KOPT-K1 (cell line): ENCODE results near the gene SPSB2.
"Not testable (repeated sequence)": the region's sequence is repeated elsewhere in the genome, so short reads cannot be mapped to it uniquely, and the experiment has no call there.

ENCODE experiments used
- H3K27ac ChIP-seq: fragments of 200-600 bp; sonication (generic); 2 replicates; pipeline ENCODE4 v1.5.1; 2016; ENCODE audit warnings: antibody characterized with exemption, mild to moderate bottlenecking, low read depth, low read length; ENCODE audit not compliant: poor library complexity, severe bottlenecking
- H3K36me3 ChIP-seq: fragments of 200-600 bp; sonication (generic); 2 replicates; pipeline ENCODE4 v1.5.1; 2017; ENCODE audit warnings: antibody characterized with exemption, mild to moderate bottlenecking, low read length, moderate library complexity; ENCODE audit not compliant: insufficient read depth
- H3K9me3 ChIP-seq: fragments of 200-600 bp; sonication (generic); 2 replicates; pipeline ENCODE4 v1.5.1; 2017; ENCODE audit warnings: antibody characterized with exemption, low read length, mild to moderate bottlenecking; ENCODE audit not compliant: insufficient read depth, poor library complexity, severe bottlenecking

SPSB2 gene

GRCh38 chr12:6868211-6869048 is 4.7 kb downstream of the SPSB2 start:
- Histone ChIP-seq H3K27ac (peak overlapping the region; percentile 95), H3K36me3 (peaks cover 65% of the 10 kb centered on the region), H3K9me3 (no peaks in the 10 kb centered on the region)

GRCh38 chr12:6867413-6868210 is 5.5 kb downstream of the SPSB2 start, which contains the start of gene TPI1:
TSS of gene TPI1 (plus strand) at chr12:6867531. CDS start at chr12:6867567, 36 bp downstream.
- Histone ChIP-seq H3K9me3 (no peaks in the 10 kb centered on the region), H3K36me3 (peaks cover 73% of the 10 kb centered on the region), H3K27ac (peak within 1 kb of the TSS; percentile 95)

- Histone ChIP-seq H3K36me3 (peaks cover 77% of the 10 kb centered on the region), H3K9me3 (no peaks in the 10 kb centered on the region), H3K27ac (peak overlapping the region; percentile 95)
Measured at GRCh38 chr12:6866920-6867412, 6.1 kb downstream of the SPSB2 start.

GRCh38 chr12:6866163-6866919 is 6.8 kb downstream of the SPSB2 start:
- Histone ChIP-seq H3K27ac (no peak overlapping the region), H3K9me3 (no peaks in the 10 kb centered on the region), H3K36me3 (peaks cover 77% of the 10 kb centered on the region)

- H3K9me3 ChIP-seq, H3K27ac ChIP-seq: not testable (repeated sequence)
- H3K36me3 ChIP-seq, result peaks cover 77% of the 10 kb centered on the region
Measured at GRCh38 chr12:6865307-6865706, 7.8 kb downstream of the SPSB2 start.

- no peaks in the 10 kb centered on the region for H3K9me3 ChIP-seq
- no peak overlapping the region for H3K27ac ChIP-seq
- peaks cover 77% of the 10 kb centered on the region for H3K36me3 ChIP-seq
Measured at GRCh38 chr12:6863586-6864321, 9.3 kb downstream of the SPSB2 start.

- H3K36me3 ChIP-seq, result peaks cover 83% of the 10 kb centered on the region
- H3K27ac ChIP-seq, result no peak overlapping the region
- H3K9me3 ChIP-seq, result no peaks in the 10 kb centered on the region
Measured at GRCh38 chr12:6863033-6863432, 10.1 kb downstream of the SPSB2 start.

GRCh38 chr12:6861391-6861790 is 11.7 kb downstream of the SPSB2 start:
- no peaks in the 10 kb centered on the region for H3K9me3 ChIP-seq
- peaks cover 100% of the 10 kb centered on the region for H3K36me3 ChIP-seq
- no peak overlapping the region for H3K27ac ChIP-seq

GRCh38 chr12:6860942-6861341 is 12.2 kb downstream of the SPSB2 start:
- no peaks in the 10 kb centered on the region for H3K9me3 ChIP-seq
- H3K27ac ChIP-seq, result no peak overlapping the region
- H3K36me3 ChIP-seq, result peaks cover 100% of the 10 kb centered on the region

- Histone ChIP-seq H3K36me3 (peaks cover 100% of the 10 kb centered on the region), H3K27ac (no peak overlapping the region), H3K9me3 (no peaks in the 10 kb centered on the region)
Measured at GRCh38 chr12:6860116-6860515, 13.0 kb downstream of the SPSB2 start.

GRCh38 chr12:6858799-6859198 is 14.3 kb downstream of the SPSB2 start:
- H3K9me3 ChIP-seq, result no peaks in the 10 kb centered on the region
- H3K27ac ChIP-seq, result no peak overlapping the region
- peaks cover 98% of the 10 kb centered on the region for H3K36me3 ChIP-seq

GRCh38 chr12:6855322-6855721 is 17.8 kb downstream of the SPSB2 start:
- no peaks in the 10 kb centered on the region for H3K9me3 ChIP-seq
- no peak overlapping the region for H3K27ac ChIP-seq
- H3K36me3 ChIP-seq, result peaks cover 67% of the 10 kb centered on the region

- Histone ChIP-seq H3K36me3 (peaks cover 67% of the 10 kb centered on the region), H3K9me3 (no peaks in the 10 kb centered on the region), H3K27ac (no peak overlapping the region)
Measured at GRCh38 chr12:6854036-6854435, 19.1 kb downstream of the SPSB2 start.

GRCh38 chr12:6853626-6854025 is 19.5 kb downstream of the SPSB2 start:
- Histone ChIP-seq H3K27ac (no peak overlapping the region), H3K36me3 (peaks cover 67% of the 10 kb centered on the region), H3K9me3 (no peaks in the 10 kb centered on the region)
